CD4-positive, alpha-beta T cell treated with Interleukin-12 subunit alpha and Interleukin-12 subunit beta, for 1 hour (primary cell): ENCODE results near the gene CRYL1.

ENCODE experiments used
- DNase-seq: peaks from one replicate; pipeline ENCODE4 v3.0.0-alpha.2; 2020

Gene CRYL1

GRCh38 chr13:20525601-20526544 is at the start of gene CRYL1:
CRYL1 (minus strand) TSS chr13:20525857; CDS start chr13:20525794, 63 bp downstream.
- peak; percentile 77 for DNase-seq

GRCh38 chr13:20573636-20574035 is 48.0 kb upstream of the CRYL1 start:
- DNase-seq: no peak

GRCh38 chr13:20573186-20573585 is 47.5 kb upstream of the CRYL1 start:
- no peak for DNase-seq

- DNase-seq: no peak
Observed at GRCh38 chr13:20571676-20572075, 46.0 kb upstream of the CRYL1 start.

- no peak for DNase-seq
Observed at GRCh38 chr13:20570517-20570916, 44.9 kb upstream of the CRYL1 start.

GRCh38 chr13:20567881-20568528 is 42.3 kb upstream of the CRYL1 start:
- DNase-seq: no peak

GRCh38 chr13:20566898-20567874 is 41.5 kb upstream of the CRYL1 start, which contains the start of gene IFT88:
IFT88 (plus strand) TSS chr13:20567157; CDS start chr13:20574386, 7,229 bp downstream.
- DNase-seq: peak; percentile 84

- no peak for DNase-seq
Observed at GRCh38 chr13:20566468-20566897, 40.8 kb upstream of the CRYL1 start.

- DNase-seq: no peak
Observed at GRCh38 chr13:20565115-20565736, 39.6 kb upstream of the CRYL1 start.

- no peak for DNase-seq
Observed at GRCh38 chr13:20561741-20562140, 36.1 kb upstream of the CRYL1 start.

- no peak for DNase-seq
Observed at GRCh38 chr13:20559659-20560356, 34.2 kb upstream of the CRYL1 start.

GRCh38 chr13:20558982-20559381 is 33.3 kb upstream of the CRYL1 start:
- no peak for DNase-seq

GRCh38 chr13:20553311-20553710 is 27.7 kb upstream of the CRYL1 start:
- DNase-seq: no peak

GRCh38 chr13:20550799-20551198 is 25.1 kb upstream of the CRYL1 start:
- no peak for DNase-seq

- no peak for DNase-seq
Observed at GRCh38 chr13:20547479-20547908, 21.8 kb upstream of the CRYL1 start.

GRCh38 chr13:20546556-20546955 is 20.9 kb upstream of the CRYL1 start:
- DNase-seq: no peak

GRCh38 chr13:20544201-20544923 is 18.7 kb upstream of the CRYL1 start:
- DNase-seq: no peak

- no peak for DNase-seq
Observed at GRCh38 chr13:20536992-20537391, 11.3 kb upstream of the CRYL1 start.

- DNase-seq: no peak
Observed at GRCh38 chr13:20534038-20534608, 8.5 kb upstream of the CRYL1 start.

- no peak for DNase-seq
Observed at GRCh38 chr13:20528452-20528851, 2.8 kb upstream of the CRYL1 start.
